HT1080 (cell line): Measurements from ENCODE around the gene ADIPOR2. TPM values are rescaled to one million over a fixed set of nuclear protein-coding genes. Genes with fewer than 3 reads are reported as not detected.
A peak's percentile ranks its signal among the peaks of the same experiment; 100 is the strongest.

Experiments
- DNase-seq: peaks from one replicate; pipeline ENCODE4 v3.0.0-alpha.2; 2015; ENCODE audit warnings: low read depth
- total RNA-seq: library from RNA; depleted of rRNA; stranded (reverse); fragments of >200 nt; shearing (Covaris generic); gene quantifications from 2 replicates; pipeline ENCODE4 v1.2.3, GENCODE V29; 2014

The ADIPOR2 gene
- total RNA-seq, 1 experiment from 2014 or later: 42.7 TPM

- no peak for DNase-seq
Measured at GRCh38 chr12:1797991-1798640, 107.2 kb downstream of the ADIPOR2 start.

- no peak for DNase-seq
Measured at GRCh38 chr12:1798641-1799020, 107.8 kb downstream of the ADIPOR2 start.

DNA sequence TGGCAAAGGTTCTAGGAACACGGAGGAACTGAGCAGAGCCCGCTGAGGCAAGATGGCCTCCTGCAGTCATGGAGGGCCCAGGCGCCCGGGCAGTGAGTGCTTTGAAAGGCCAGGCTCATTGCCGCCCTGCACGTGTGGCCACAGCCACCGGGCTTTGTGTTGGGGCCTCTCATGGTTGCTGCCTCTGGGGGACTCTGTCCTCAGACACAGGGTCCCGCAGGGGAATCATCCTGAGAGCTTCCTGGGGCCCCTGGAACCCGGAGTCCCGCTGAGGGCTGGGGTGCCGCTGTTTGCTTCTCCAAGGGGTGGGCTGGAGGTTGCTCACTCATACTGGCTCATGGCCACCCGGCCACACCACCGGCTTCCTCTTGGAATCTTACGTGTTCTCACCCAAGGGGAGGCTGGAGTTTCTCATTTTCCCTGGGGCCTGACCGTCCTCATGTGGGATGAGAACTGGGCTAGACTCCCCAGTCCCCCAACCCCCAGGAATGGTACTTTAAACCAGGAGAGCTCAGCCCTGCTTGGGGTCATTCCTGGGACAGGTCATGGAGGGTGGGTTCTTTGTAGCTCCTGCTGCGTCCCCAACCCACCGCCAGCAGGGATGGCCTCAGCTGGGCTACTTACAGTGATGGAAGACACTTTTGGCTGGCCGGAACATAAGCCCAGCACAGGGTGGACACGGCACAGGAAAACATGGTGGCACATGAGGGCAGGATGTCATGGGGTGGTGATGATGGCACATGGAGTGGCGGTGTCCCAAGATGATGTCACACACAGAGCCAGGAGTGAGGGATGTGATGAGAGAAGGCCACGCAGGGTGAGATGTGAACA, 108.4 kb downstream of the ADIPOR2 start:
- no peak for DNase-seq

DNA sequence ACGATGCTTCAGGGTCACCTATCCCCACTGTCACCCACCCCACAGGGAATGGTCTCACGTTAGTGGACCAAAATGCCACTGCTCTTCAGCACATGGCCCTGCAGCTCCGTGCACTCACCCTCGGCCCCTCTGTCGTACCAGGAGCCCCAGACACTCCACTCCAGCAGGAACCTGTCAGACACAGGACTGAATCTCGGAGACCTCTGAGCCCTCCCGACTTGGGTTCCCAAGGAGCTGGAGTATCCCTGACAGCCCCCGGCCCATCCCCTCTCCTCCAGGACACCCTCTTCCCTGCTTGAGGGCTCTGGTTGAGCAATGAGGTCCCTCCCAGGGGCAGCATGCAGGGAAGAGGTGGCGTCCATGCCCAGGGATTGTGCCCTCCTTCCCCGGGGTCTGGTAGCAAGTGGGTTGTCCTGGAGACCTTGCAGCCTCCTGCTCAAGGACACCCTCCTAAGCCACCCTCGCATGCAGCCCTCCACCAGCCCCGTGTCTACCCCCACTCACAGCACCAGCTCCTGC, 109.1 kb downstream of the ADIPOR2 start:
- DNase-seq: no peak

DNA sequence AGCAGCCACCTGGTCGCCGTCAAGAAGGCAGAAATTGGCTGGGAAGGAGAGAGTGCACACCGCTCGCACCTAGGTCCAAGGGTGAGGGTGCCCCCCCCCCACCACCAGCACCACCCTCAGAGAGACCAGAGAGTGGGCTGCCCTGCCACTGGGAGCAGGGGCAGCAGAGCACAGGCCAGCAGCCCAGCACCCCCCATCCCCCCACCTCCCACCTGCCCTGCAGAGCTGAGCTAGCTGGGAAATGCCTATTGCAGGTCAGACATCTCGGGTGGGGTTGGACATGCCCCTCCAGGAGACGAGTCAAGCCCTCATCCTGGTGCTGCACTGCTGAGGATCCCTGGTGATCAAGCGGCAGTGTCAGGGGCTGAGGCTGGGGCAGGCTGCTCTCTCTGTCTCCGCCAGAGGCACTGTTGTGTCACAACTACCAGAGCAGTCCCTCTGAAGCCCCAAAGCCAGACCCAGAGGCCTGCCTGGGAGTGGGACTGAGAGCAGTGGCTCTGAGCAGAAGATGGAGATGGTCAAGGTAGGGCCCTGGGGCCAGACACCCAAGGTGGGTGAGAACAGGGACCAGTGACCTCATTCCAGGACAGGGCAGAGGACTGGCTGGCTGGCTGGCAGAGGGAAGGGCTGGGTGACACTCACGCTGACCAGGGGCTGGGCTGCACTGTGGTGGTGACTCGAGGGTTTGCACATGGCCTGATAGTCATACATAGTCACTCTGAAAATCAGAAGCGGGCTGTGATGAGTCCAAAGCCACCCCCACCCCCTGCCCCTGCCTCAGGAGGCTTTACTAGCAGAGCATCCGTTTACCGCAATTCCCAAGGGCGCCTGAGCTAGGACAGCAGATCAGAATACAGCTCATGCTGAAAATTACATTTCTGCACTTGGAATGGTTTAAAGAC, 109.8 kb downstream of the ADIPOR2 start:
- no peak for DNase-seq

DNA sequence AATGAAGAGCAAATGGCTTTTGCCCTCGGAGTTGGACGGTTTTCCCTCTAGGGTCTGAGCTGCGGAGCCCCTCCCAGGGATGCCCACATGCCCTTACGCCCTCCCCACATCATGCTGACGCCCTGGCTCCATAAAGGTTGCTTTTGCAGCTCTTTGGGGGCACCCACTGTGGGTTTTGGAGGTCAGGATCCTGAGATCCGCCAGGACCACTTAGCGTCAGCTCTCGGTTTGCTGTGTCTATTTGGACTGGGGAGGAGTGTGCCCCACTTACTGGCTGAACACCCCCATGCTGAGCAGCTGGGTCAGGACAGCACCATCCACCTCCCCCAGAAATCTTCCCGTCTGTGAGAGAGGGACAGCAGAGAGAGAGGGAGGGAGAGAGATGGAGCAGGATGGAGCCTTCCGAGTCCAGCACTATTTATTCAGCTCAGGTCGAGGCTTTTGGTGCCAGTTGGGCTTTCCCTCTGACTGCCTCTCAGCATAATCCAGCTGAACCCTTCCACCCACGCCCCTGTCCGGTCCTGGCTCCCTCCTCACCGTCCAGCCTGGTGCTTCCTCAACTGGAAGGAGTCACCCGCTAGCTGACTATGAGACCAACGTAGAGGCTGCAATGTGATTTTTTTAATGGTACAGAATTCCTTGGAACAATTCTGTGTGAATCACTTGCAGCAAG, 110.6 kb downstream of the ADIPOR2 start:
- DNase-seq: no peak

- no peak for DNase-seq
Measured at GRCh38 chr12:1803736-1804135, 112.9 kb downstream of the ADIPOR2 start.

DNA sequence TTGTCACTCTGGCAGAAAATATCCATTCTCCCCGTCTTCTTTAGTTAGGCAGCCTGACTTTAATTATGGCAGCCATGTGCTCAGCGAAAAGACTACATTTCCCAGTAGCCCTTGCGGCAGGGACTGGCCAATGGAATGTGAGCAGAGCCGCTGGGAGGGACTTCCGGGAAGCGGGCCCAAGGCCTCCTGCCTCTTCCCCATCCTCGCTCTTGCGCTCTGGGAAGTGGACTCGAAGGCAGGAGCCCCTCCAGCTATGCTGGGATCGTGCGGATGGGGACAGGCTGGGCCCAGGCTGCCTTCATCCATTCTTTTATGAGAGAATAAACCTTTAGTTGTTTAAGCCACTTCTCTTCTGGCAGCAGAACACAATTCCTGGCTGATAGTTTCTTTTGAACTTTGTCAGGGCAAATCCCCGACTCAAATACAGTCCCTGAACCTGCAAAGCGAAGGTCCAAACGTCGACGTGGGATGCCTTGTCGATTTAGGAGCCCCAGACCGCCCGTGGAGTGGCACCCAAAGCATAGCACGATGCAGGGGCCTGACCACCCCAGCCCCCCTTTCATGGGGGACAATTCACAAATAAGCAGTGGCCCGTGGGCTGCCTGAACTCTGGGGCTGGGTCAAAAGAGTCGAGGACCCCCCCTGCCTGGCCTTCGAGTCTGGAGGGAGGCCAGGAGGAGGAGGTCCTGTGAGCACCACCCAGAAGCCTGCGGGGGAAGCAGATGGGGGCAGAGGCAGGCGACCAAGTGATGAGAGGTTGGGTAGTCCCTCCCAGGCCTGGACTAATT, 113.9 kb downstream of the ADIPOR2 start:
- DNase-seq: peak; percentile 85

GRCh38 chr12:1805441-1806081, 114.7 kb downstream of the ADIPOR2 start:
- DNase-seq: no peak

- DNase-seq: no peak
Measured at GRCh38 chr12:1806301-1807086, 115.6 kb downstream of the ADIPOR2 start.

DNA sequence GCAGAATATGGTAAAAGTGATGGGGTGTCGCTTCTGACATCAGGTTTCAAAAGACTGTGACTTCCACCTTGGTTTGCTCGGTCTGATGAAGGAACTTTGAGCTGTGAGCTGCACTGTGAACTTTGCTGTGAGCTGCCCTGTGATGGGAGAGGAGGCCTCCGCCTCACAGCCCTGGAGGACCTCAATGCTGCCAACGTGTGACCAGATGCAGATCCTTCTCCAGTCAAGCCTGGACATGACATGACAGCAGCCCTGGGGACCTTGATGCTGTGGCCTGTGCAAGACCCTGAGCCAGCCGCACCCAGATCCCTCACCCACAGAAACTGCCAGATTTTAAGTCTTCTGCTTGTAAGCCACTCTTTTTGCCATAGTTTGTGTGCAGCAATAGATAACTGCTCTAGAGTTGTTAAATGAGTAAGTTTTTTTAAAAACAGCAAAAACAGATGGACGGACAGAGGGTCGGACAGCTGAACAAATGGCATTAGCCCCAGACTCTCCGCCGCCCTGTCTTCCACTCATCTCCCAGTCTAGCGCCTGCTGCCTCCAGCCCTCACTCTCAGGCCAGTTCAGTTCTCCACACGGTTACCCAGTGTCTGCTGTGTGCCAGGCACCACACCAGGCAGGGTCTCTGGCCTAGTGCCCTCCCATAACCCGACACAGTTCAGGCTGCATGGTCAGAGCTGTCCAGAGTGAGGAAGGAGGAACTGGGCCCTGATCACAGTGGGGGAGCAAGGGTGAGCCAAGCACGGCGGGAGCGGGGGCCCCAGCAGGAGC, 116.4 kb downstream of the ADIPOR2 start:
- no peak for DNase-seq

DNA sequence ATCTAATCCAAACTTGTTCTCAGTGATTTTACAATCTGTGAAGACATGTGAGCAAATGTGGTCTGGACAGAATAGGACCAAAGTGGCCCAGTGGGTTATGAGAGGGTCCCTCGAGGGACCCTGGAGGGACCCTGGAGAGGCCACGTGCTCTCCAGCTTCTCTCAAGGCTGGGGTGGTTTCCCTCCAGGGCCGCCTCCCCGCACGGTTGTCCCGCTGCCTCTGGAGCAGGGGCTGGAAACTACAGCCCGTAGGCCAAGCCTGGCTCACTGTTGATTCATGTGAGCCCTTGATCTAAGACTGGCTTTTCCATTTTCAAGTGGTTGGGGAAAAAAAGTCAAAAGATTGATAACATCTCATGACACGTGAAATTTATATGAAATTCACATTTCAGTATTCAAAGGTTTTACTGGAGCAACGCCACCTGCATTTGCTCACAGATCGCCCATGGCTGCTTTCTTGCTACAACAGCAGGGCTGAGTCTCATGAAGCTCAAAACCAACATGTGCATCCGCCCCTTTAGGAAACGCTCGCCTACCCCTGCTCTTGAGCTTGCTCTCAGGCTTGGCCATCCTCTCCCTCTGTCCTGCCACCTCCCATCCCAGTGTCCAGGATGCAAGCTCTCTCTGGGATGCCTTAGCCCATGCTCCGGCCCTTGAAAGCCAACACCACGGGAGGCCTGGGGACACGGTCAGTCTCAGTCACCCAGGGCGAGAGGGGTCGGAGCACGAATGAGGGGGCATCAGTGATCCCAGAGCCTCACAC, 117.3 kb downstream of the ADIPOR2 start:
- DNase-seq: no peak

GRCh38 chr12:1808798-1809480, 118.1 kb downstream of the ADIPOR2 start:
- no peak for DNase-seq

DNA sequence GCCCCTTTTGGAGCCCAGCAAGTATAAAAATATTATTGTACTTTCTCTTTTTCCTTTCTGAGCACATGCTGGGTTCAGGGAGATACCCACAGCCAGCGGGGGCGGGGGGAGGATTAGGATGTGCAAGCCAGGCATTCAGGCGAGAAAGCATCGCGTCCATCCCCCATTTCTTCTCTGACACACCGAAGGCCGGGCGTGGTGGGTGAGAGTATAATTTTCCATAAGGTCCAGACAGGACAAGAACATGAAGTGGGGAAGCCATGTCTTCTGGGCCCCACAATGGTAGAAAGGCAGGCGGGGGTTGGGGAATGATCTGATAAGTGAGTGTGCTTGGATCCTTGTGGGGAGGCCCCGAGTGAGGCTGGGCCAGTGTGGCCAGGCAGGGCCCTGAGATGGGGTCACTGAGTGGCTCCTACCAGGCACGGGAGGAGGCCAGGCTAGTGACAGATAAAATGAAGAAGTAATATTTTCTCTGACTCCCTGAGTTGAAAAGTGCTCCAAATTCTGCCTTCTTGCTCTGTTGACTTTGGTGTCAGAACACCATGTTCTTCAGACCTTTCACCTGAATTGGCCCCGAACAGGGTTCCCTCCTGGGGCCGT, 118.8 kb downstream of the ADIPOR2 start:
- no peak for DNase-seq

DNA sequence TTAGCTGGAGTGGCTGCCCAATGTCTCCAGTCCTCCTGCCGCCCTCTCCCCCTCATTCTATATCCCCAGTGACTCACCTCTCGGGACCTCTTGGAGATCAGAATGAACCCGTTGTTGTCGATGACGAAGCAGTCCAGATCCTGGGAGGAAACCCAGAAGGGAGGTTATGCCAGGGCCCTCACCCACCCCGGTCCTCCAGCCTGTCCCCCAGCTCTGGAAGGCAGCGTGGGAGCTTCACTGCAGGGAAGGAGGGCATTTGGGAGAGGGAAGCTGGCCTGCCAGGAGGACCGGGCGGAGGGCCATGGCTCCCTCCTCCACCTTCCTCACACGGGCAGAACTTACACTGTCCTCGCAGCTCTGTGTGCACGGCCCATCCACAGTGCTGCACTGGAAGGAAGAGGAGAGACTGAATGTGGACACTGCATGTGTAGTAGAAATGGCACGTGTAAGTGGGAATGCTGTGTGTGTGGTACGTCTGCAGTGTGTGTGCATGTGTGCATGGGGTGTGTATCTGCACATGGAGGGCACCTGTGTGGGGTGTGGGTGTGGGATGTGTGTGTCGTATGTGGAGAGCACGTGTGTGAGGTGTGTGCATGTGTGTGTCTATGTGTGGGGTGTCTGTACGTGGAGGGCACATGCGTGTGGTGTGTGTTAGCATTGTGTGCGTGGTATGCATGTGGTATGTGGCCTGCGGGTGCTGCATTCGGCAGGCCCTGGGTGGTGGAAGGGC, 119.5 kb downstream of the ADIPOR2 start:
- peak; percentile 80 for DNase-seq

DNA sequence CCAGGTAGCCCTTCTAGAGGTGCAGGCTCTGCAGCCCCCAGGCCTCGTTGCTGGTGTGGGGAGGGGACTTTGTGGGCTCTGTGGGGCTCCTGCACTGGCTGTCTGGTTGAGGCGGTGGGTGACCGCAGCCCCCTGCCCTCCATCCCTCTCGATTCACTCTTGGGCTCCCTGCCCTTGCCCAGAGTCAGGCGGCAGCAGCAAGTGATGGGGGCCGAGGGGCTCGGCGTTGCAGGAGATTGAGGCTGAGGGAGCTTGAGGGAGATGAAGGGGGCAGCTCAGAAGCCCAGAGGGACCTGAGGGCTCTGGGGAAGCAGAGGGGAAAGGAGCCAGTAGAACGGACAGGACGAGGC, 120.0 kb downstream of the ADIPOR2 start:
- DNase-seq: no peak
